ENCODE data around the gene MCOLN2.

Gene MCOLN2

GRCh38 chr1:84936116-84936810, 60.6 kb downstream of the MCOLN2 start:
- no peak overlapping the region for H3K4me3 ChIP-seq (ENCODE audit: low read depth, low read length)
- TF ChIP-seq MYC (IDR thresholded peaks at IDR 0.05; ENCODE audit: low read depth, low read length) (0 out of 2 replicates have a peak, but pooled peaks have one; percentile 51), CTCF (IDR thresholded peaks at IDR 0.05; ENCODE audit: low read depth, low read length) (peak; percentile 82), POLR2A (IDR thresholded peaks at IDR 0.05; ENCODE audit: extremely low read depth, insufficient read length) (no peak)
- DNase-seq (ENCODE audit: low read depth), result peak; percentile 73

- DNase-seq (ENCODE audit: low read depth), result no peak
- no peak for TF ChIP-seq MAX (IDR thresholded peaks at IDR 0.05; ENCODE audit: low read depth, low read length)
- no peak for TF ChIP-seq POLR2A (IDR thresholded peaks at IDR 0.05; ENCODE audit: extremely low read depth, insufficient read length)
- TF ChIP-seq MYC (IDR thresholded peaks at IDR 0.05; ENCODE audit: low read depth, low read length), result no peak
- no peak for TF ChIP-seq CTCF (IDR thresholded peaks at IDR 0.05; ENCODE audit: low read depth, low read length)
- H3K4me3 ChIP-seq (ENCODE audit: low read depth, low read length), result no peak overlapping the region
Measured at GRCh38 chr1:84933011-84933611, 63.8 kb downstream of the MCOLN2 start.

- H3K4me3 ChIP-seq (ENCODE audit: low read depth, low read length), result no peak overlapping the region
- TF ChIP-seq MAX (IDR thresholded peaks at IDR 0.05; ENCODE audit: low read depth, low read length), result no peak
- no peak for TF ChIP-seq POLR2A (IDR thresholded peaks at IDR 0.05; ENCODE audit: extremely low read depth, insufficient read length)
- no peak for TF ChIP-seq CTCF (IDR thresholded peaks at IDR 0.05; ENCODE audit: low read depth, low read length)
- no peak for TF ChIP-seq MYC (IDR thresholded peaks at IDR 0.05; ENCODE audit: low read depth, low read length)
- no peak for DNase-seq (ENCODE audit: low read depth)
Measured at GRCh38 chr1:84930831-84931230, 66.1 kb downstream of the MCOLN2 start.

- no peak for DNase-seq (ENCODE audit: low read depth)
- H3K4me3 ChIP-seq (ENCODE audit: low read depth, low read length), result no peak overlapping the region
- no peak for TF ChIP-seq MAX (IDR thresholded peaks at IDR 0.05; ENCODE audit: low read depth, low read length)
- no peak for TF ChIP-seq POLR2A (IDR thresholded peaks at IDR 0.05; ENCODE audit: extremely low read depth, insufficient read length)
- TF ChIP-seq MYC (IDR thresholded peaks at IDR 0.05; ENCODE audit: low read depth, low read length), result no peak
- TF ChIP-seq CTCF (IDR thresholded peaks at IDR 0.05; ENCODE audit: low read depth, low read length), result no peak
Measured at GRCh38 chr1:84930329-84930728, 66.6 kb downstream of the MCOLN2 start.

- H3K4me3 ChIP-seq (ENCODE audit: low read depth, low read length), result no peak overlapping the region
- no peak for DNase-seq (ENCODE audit: low read depth)
- TF ChIP-seq CTCF (IDR thresholded peaks at IDR 0.05; ENCODE audit: low read depth, low read length), result no peak
- TF ChIP-seq POLR2A (IDR thresholded peaks at IDR 0.05; ENCODE audit: extremely low read depth, insufficient read length), result no peak
- TF ChIP-seq MYC (IDR thresholded peaks at IDR 0.05; ENCODE audit: low read depth, low read length), result no peak
- TF ChIP-seq MAX (IDR thresholded peaks at IDR 0.05; ENCODE audit: low read depth, low read length), result no peak
Measured at GRCh38 chr1:84929581-84929980, 67.3 kb downstream of the MCOLN2 start.
